Body of pancreas (tissue), 4 donors: ENCODE measurements around the gene COPA.

Experiments used
- POLR2A ChIP-seq, 3 donors: fragments of 450-650 bp; IDR thresholded peaks; one replicate each; pipeline ENCODE4 v1.6.1; 2016; ENCODE audit warnings: antibody characterized with exemption in 3 of 3, mild to moderate bottlenecking in 2 of 3
- TF ChIP-seq, protein P1 (sequence below), 7 experiments: fragments of 450-650 bp in 4 of 7; fragments of 200-600 bp in 3 of 7; sonication (generic) in 3 of 7; IDR thresholded peaks; one replicate each; pipeline ENCODE4 v1.5.1; 2016 to 2019; ENCODE audit warnings: antibody characterized with exemption in 7 of 7

- TF ChIP-seq, protein P1, sequence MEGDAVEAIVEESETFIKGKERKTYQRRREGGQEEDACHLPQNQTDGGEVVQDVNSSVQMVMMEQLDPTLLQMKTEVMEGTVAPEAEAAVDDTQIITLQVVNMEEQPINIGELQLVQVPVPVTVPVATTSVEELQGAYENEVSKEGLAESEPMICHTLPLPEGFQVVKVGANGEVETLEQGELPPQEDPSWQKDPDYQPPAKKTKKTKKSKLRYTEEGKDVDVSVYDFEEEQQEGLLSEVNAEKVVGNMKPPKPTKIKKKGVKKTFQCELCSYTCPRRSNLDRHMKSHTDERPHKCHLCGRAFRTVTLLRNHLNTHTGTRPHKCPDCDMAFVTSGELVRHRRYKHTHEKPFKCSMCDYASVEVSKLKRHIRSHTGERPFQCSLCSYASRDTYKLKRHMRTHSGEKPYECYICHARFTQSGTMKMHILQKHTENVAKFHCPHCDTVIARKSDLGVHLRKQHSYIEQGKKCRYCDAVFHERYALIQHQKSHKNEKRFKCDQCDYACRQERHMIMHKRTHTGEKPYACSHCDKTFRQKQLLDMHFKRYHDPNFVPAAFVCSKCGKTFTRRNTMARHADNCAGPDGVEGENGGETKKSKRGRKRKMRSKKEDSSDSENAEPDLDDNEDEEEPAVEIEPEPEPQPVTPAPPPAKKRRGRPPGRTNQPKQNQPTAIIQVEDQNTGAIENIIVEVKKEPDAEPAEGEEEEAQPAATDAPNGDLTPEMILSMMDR (IDR thresholded peaks at IDR 0.05), result no peak
- no peak for TF ChIP-seq POLR2A (IDR thresholded peaks at IDR 0.05)
Observed at GRCh38 chr1:160308451-160309184, 34.4 kb downstream of the COPA start.
